A549 (cell line): ENCODE measurements around the gene SHQ1. TPM values are rescaled to one million over a fixed set of nuclear protein-coding genes. Genes with fewer than 3 reads are reported as not detected.

ENCODE experiments used
- ATAC-seq, 2 experiments: fragments of 200-7000 bp in 1 of 2; fragments of >200 bp in 1 of 2; cut with Nextera tagmentation in 1 of 2; cut with Tn5 transposase in 1 of 2; 3 replicates each; pipeline versions ENCODE4 v1.8.0 to v1.9.1; 2018 to 2020; ENCODE audit warnings: mild to moderate bottlenecking in 1 of 2, moderate library complexity in 1 of 2
- CTCF ChIA-PET: fragments of 300-600 bp; sonication (Branson Sonifier 250); formaldehyde crosslinking; extraction: SDS; loops from one replicate; lab custom pipeline; 2021; ENCODE audit warnings: antibody characterized with exemption, inconsistent platforms; lab: Yijun Ruan, JAX
- POLR2A ChIA-PET: fragments of 350-600 bp; formaldehyde crosslinking; extraction: SDS; loops from one replicate; lab custom pipeline; 2021; ENCODE audit warnings: antibody characterized with exemption, inconsistent platforms; lab: Yijun Ruan, JAX
- DNase-seq, 2 experiments: peaks; one replicate each; pipeline versions ENCODE4 v3.0.0 to v3.0.0-alpha.2; 2011 to 2016; ENCODE audit warnings: low read depth in 1 of 2, low spot score in 1 of 2
- FAIRE-seq: peaks from 2 replicates; lab custom pipeline; 2011; peaks lifted over from hg19 to GRCh38; lab: Jason Lieb, UNC
- H3K27ac ChIP-seq, 2 experiments: fragments of >200 bp; sonication (Bioruptor Twin); formaldehyde crosslinking; 3 replicates each; pipeline ENCODE4 v1.5.1; 2016 to 2017
- H3K4me1 ChIP-seq: fragments of >200 bp; sonication (Bioruptor Twin); formaldehyde crosslinking; 3 replicates; pipeline ENCODE4 v1.6.1; 2016
- H3K4me2 ChIP-seq: fragments of >200 bp; sonication (Bioruptor Twin); formaldehyde crosslinking; 3 replicates; pipeline ENCODE4 v1.6.1; 2016
- H3K4me3 ChIP-seq: fragments of >200 bp; sonication (Bioruptor Twin); formaldehyde crosslinking; 3 replicates; pipeline ENCODE4 v1.5.1; 2016
- H3K9me3 ChIP-seq: fragments of >200 bp; sonication (Bioruptor Twin); formaldehyde crosslinking; 3 replicates; pipeline ENCODE4 v1.6.1; 2016
- CBX8 ChIP-seq: fragments of 200-600 bp; sonication (generic); IDR thresholded peaks from 2 replicates; pipeline ENCODE4 v1.6.1; 2016
- CEBPB ChIP-seq, 2 experiments: fragments of >200 bp in 1 of 2; sonication (Bioruptor Twin) in 1 of 2; formaldehyde crosslinking in 1 of 2; IDR thresholded peaks; 2 replicates each; pipeline ENCODE4 v1.6.1; 2012 to 2016
- CHD4 ChIP-seq: fragments of 200-600 bp; sonication (generic); IDR thresholded peaks from 2 replicates; pipeline ENCODE4 v1.6.1; 2016; ENCODE audit warnings: antibody characterized with exemption, mild to moderate bottlenecking, borderline replicate concordance
- EHMT2 ChIP-seq: fragments of 200-600 bp; sonication (generic); IDR thresholded peaks from 2 replicates; pipeline ENCODE4 v1.6.1; 2016; ENCODE audit warnings: antibody characterized with exemption, low read depth, mild to moderate bottlenecking, moderate library complexity
- ESRRA ChIP-seq: fragments of 150-350 bp; IDR thresholded peaks from 2 replicates; pipeline ENCODE4 v1.6.1; 2014; ENCODE audit warnings: mild to moderate bottlenecking, low read length, borderline replicate concordance
- GATA3 ChIP-seq: IDR thresholded peaks from 2 replicates; pipeline ENCODE4 v1.6.1; 2012; ENCODE audit warnings: borderline replicate concordance
- HEYL ChIP-seq: fragments of 250-450 bp; sonication (Bioruptor Pico); IDR thresholded peaks from 2 replicates; pipeline ENCODE4 v1.8.0; 2021; ENCODE audit warnings: mild to moderate bottlenecking, moderate library complexity
- HOXB5 ChIP-seq: fragments of 250-450 bp; sonication (Bioruptor Pico); IDR thresholded peaks from 2 replicates; pipeline ENCODE4 v1.5.0; 2020; ENCODE audit warnings: mild to moderate bottlenecking, moderate library complexity
- KDM5A ChIP-seq: fragments of 200-600 bp; sonication (generic); IDR thresholded peaks from 2 replicates; pipeline ENCODE4 v1.6.1; 2016; ENCODE audit warnings: antibody characterized with exemption, mild to moderate bottlenecking
- MAFK ChIP-seq: fragments of 450-650 bp; IDR thresholded peaks from 2 replicates; pipeline ENCODE4 v1.6.1; 2014; ENCODE audit not compliant: partially characterized antibody
- NFE2L2 ChIP-seq: fragments of 150-350 bp; conservative IDR thresholded peaks from 2 replicates; pipeline ENCODE4 v1.6.1; 2014; ENCODE audit warnings: low read length
- RAD21 ChIP-seq, 2 experiments: fragments of >200 bp in 1 of 2; sonication (Bioruptor Twin) in 1 of 2; formaldehyde crosslinking in 1 of 2; IDR thresholded peaks in 1 of 2; conservative IDR thresholded peaks in 1 of 2; 2 replicates in 1 of 2; 3 replicates in 1 of 2; pipeline ENCODE4 v1.6.1; 2012 to 2018; ENCODE audit warnings: inconsistent platforms in 1 of 2
- RARB ChIP-seq: fragments of 250-450 bp; sonication (Bioruptor Pico); IDR thresholded peaks from 2 replicates; pipeline ENCODE4 v1.8.0; 2021; ENCODE audit warnings: mild to moderate bottlenecking, moderate library complexity
- RFX5 ChIP-seq: fragments of 450-650 bp; IDR thresholded peaks from 2 replicates; pipeline ENCODE4 v1.7.1; 2014; ENCODE audit warnings: antibody characterized with exemption, mild to moderate bottlenecking, moderate library complexity
- TFCP2L1 ChIP-seq: fragments of 250-450 bp; sonication (Bioruptor Pico); IDR thresholded peaks from 2 replicates; pipeline ENCODE4 v1.5.0; 2021; ENCODE audit warnings: mild to moderate bottlenecking
- TP53 ChIP-seq: fragments of 250-450 bp; sonication (Bioruptor Pico); IDR thresholded peaks from 2 replicates; pipeline ENCODE4 v1.5.0; 2021; ENCODE audit warnings: mild to moderate bottlenecking, moderate library complexity
- ZC3H11A ChIP-seq: fragments of 450-650 bp; IDR thresholded peaks from 2 replicates; pipeline ENCODE4 v1.6.1; 2014; ENCODE audit warnings: antibody characterized with exemption, mild to moderate bottlenecking
- ZSCAN20 ChIP-seq: fragments of 250-450 bp; sonication (Bioruptor Pico); IDR thresholded peaks from 2 replicates; pipeline ENCODE4 v1.8.0; 2022; ENCODE audit warnings: mild to moderate bottlenecking, moderate library complexity
- WGBS: methylation state at CpG from one replicate; pipeline ENCODE4 v1.1.6; 2017; ENCODE audit errors: missing lambda C conversion rate; 5-methylcytosine and 5-hydroxymethylcytosine counted together
- polyA plus RNA-seq, 4 experiments: library from polyadenylated mRNA; depleted of rRNA in 3 of 4; stranded (reverse); fragments of >200 nt; fragmentation: RNase III in 1 of 4; extraction: RNeasy Plus Mini Kit Qiagen cat#74134 plus additional on column Dnase treatment in 1 of 4; gene quantifications; 2 replicates in 3 of 4; 3 replicates in 1 of 4; pipeline ENCODE4 v1.2.3, GENCODE V29; 2011 to 2017
- TF ChIP-seq, protein P1 (sequence below): fragments of 200-600 bp; sonication (generic); IDR thresholded peaks from 2 replicates; pipeline ENCODE4 v1.6.1; 2016; ENCODE audit warnings: antibody characterized with exemption, mild to moderate bottlenecking, moderate library complexity
- TF ChIP-seq, protein P2 (sequence below): fragments of 150-350 bp; IDR thresholded peaks from 2 replicates; pipeline ENCODE4 v1.6.1; 2014; ENCODE audit warnings: low read depth, mild to moderate bottlenecking, low read length
- TF ChIP-seq, protein P3 (sequence below): IDR thresholded peaks from 2 replicates; pipeline ENCODE4 v1.6.1; 2012
- TF ChIP-seq, protein P4 (sequence below): IDR thresholded peaks from 2 replicates; pipeline ENCODE4 v1.6.1; 2012; ENCODE audit warnings: low read depth, borderline replicate concordance

SHQ1 gene
- polyA plus RNA-seq, 2 of the 4 experiments (the other 2 are of a cell fraction) = 18.0 to 22.2 TPM

DNA sequence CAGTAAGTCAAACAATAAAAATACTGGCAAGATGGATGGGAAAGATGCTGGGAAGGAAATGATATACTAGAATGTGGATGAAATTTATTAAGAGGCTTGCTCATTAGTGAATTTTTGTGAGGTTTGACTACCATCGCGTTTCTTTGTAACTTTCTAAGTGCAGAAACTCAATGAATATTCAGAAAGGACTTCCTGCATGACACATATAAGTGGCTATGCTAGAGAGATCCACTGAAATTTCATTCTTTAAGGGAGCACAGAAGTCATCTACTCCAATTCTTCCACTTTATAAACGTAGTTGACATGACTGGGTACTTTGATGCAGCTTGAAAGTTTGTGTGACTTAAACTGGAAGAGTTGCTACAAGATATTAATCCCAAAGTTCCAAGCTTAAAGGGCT is 88.0 kb downstream of the SHQ1 start:
- CTCF ChIA-PET = interaction anchor here (0.7 to 1.5 kb wide), 3 partner anchors 22 to 94 kb away, joined by 3 to 4 read pairs (median 4); no protein-coding TSS in a partner anchor
- no peak for ATAC-seq
- 81% methylated on average over 3 of the region's 3 CpGs for WGBS

DNA sequence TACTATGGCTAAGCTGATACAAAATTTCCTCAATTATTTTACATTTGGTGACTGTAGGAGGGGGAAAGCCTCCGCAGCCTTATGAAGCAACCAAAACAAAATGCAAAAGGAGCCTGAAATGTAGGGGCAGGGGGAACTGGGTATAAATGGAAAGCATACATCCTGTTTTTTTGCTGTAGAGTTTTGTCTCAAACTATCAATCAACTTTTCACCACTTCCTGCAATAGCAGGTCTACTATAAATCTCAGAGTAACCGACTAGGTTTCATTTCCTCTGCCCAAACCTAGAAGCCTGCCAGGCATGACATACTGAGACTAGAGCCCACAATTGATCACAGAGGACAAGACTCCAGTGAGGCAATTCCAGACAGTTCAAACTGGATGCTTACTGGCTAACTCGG is 91.3 kb downstream of the SHQ1 start:
- no peak overlapping the region for H3K4me3 ChIP-seq
- H3K27ac ChIP-seq = no peak overlapping the region
- WGBS = 86% methylated on average over 3 of the region's 3 CpGs
- DNase-seq (no peak), ATAC-seq (no peak), FAIRE-seq (no peak)
- CTCF ChIA-PET = no interaction called here
- no peak for TF ChIP-seq RARB (CRISPR knock-in tag)
- TF ChIP-seq GATA3 = no peak
- TF ChIP-seq, protein P1, sequence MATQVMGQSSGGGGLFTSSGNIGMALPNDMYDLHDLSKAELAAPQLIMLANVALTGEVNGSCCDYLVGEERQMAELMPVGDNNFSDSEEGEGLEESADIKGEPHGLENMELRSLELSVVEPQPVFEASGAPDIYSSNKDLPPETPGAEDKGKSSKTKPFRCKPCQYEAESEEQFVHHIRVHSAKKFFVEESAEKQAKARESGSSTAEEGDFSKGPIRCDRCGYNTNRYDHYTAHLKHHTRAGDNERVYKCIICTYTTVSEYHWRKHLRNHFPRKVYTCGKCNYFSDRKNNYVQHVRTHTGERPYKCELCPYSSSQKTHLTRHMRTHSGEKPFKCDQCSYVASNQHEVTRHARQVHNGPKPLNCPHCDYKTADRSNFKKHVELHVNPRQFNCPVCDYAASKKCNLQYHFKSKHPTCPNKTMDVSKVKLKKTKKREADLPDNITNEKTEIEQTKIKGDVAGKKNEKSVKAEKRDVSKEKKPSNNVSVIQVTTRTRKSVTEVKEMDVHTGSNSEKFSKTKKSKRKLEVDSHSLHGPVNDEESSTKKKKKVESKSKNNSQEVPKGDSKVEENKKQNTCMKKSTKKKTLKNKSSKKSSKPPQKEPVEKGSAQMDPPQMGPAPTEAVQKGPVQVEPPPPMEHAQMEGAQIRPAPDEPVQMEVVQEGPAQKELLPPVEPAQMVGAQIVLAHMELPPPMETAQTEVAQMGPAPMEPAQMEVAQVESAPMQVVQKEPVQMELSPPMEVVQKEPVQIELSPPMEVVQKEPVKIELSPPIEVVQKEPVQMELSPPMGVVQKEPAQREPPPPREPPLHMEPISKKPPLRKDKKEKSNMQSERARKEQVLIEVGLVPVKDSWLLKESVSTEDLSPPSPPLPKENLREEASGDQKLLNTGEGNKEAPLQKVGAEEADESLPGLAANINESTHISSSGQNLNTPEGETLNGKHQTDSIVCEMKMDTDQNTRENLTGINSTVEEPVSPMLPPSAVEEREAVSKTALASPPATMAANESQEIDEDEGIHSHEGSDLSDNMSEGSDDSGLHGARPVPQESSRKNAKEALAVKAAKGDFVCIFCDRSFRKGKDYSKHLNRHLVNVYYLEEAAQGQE = no peak
- TF ChIP-seq TP53 (CRISPR knock-in tag) = no peak
- TF ChIP-seq CBX8 = no peak
- H3K9me3 ChIP-seq = no peaks in the 10 kb centered on the region
- H3K4me1 ChIP-seq = peaks cover 6% of the 10 kb centered on the region; the same call in 1 of the 3 replicates
- no peak overlapping the region for H3K4me2 ChIP-seq
- POLR2A ChIA-PET = no interaction called here

More for the DNA sequence above, 88.0 kb downstream of the SHQ1 start:
- POLR2A ChIA-PET = interaction anchor here (0.6 kb wide), 1 partner anchor 16 kb away, joined by 4 read pairs; no protein-coding TSS in a partner anchor
- FAIRE-seq (no peak), DNase-seq (no peak)
- Histone ChIP-seq H3K9me3 (no peaks in the 10 kb centered on the region), H3K27ac (no peak overlapping the region), H3K4me2 (no peak overlapping the region)
- TF ChIP-seq HEYL (CRISPR knock-in tag) (no peak), CEBPB (IDR thresholded peaks at IDR 0.05) (no peak), ESRRA (no peak)
- TF ChIP-seq, all 56 proteins: peak for 0
- no peak overlapping the region for H3K4me3 ChIP-seq
- H3K4me1 ChIP-seq = no peaks in the 10 kb centered on the region

DNA sequence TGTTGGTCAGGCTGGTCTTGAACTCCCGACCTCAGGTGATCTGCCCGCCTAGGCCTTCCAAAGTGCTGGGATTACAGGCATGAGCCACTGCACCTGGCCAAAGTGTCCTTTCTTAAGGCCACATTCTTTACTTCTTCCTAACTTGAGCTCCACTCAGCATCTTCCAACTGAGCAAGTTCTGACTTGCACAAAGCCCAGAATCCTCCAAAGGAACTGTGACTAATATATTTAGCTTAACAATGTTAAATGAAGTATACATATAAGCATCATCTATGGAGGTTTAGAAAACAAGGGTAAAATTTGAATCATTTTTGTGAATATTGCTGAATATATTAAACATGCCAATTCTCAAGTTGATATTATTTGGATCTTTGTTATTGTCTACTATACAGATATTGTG is 93.7 kb downstream of the SHQ1 start:
- Histone ChIP-seq H3K4me1 (peaks cover 6% of the 10 kb centered on the region; the same call in 1 of the 3 replicates), H3K9me3 (no peaks in the 10 kb centered on the region), H3K4me2 (no peak overlapping the region), H3K4me3 (no peak overlapping the region), H3K27ac (no peak overlapping the region)
- no peak for ATAC-seq
- TF ChIP-seq TFCP2L1 (CRISPR knock-in tag) (no peak), CHD4 (no peak)
- no peak for FAIRE-seq
- CTCF ChIA-PET = no interaction called here
- WGBS = 100% methylated on average over 2 of the region's 2 CpGs
- POLR2A ChIA-PET = interaction anchor here (0.7 to 1.6 kb wide), 2 partner anchors 16 to 91 kb away, joined by 4 read pairs; no protein-coding TSS in a partner anchor
- no peak for DNase-seq

DNA sequence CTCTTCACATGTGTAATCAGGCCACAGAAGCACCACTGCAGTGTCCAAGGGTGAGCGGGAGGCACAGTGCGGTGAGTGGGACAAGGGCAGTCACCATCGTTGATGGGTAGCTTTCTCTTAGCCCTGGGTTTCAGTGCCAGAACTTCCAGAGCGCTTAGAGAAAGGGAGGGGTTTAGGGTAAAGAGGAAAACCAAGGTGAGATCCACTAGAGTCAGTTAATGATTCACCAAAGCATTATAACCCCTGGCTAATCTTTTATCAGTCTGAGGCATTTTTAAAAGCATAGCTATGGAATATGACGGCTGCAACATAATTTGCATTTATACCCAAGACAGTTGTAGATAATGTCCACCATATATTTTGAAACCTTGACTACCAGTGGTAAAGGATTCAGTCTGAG is 94.8 kb downstream of the SHQ1 start:
- no peak overlapping the region for H3K27ac ChIP-seq
- H3K4me1 ChIP-seq = peaks cover 6% of the 10 kb centered on the region; the same call in 1 of the 3 replicates
- H3K4me2 ChIP-seq = 0 out of 3 replicates have a peak overlapping the region, but pooled peaks have one; percentile 14
- DNase-seq = no peak
- WGBS = 77% methylated on average over 5 of the region's 5 CpGs
- H3K4me3 ChIP-seq = no peak overlapping the region
- no peaks in the 10 kb centered on the region for H3K9me3 ChIP-seq
- TF ChIP-seq EHMT2 (no peak), RAD21 (conservative IDR thresholded peaks at IDR 0.05 in 1 of 2, IDR thresholded peaks at IDR 0.05 in 1 of 2) (no peak), ZSCAN20 (CRISPR knock-in tag) (no peak), ZC3H11A (no peak), KDM5A (no peak), CHD4 (no peak), RFX5 (no peak), TFCP2L1 (CRISPR knock-in tag) (no peak), MAFK (no peak), HOXB5 (no peak), NFE2L2 (no peak), CEBPB (IDR thresholded peaks at IDR 0.05) (no peak)
- TF ChIP-seq, protein P2, sequence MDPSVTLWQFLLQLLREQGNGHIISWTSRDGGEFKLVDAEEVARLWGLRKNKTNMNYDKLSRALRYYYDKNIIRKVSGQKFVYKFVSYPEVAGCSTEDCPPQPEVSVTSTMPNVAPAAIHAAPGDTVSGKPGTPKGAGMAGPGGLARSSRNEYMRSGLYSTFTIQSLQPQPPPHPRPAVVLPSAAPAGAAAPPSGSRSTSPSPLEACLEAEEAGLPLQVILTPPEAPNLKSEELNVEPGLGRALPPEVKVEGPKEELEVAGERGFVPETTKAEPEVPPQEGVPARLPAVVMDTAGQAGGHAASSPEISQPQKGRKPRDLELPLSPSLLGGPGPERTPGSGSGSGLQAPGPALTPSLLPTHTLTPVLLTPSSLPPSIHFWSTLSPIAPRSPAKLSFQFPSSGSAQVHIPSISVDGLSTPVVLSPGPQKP = no peak
- TF ChIP-seq, protein P3, sequence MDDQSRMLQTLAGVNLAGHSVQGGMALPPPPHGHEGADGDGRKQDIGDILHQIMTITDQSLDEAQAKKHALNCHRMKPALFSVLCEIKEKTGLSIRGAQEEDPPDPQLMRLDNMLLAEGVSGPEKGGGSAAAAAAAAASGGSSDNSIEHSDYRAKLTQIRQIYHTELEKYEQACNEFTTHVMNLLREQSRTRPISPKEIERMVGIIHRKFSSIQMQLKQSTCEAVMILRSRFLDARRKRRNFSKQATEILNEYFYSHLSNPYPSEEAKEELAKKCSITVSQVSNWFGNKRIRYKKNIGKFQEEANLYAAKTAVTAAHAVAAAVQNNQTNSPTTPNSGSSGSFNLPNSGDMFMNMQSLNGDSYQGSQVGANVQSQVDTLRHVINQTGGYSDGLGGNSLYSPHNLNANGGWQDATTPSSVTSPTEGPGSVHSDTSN = no peak
- TF ChIP-seq, protein P4, sequence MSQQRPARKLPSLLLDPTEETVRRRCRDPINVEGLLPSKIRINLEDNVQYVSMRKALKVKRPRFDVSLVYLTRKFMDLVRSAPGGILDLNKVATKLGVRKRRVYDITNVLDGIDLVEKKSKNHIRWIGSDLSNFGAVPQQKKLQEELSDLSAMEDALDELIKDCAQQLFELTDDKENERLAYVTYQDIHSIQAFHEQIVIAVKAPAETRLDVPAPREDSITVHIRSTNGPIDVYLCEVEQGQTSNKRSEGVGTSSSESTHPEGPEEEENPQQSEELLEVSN = no peak
- POLR2A ChIA-PET = interaction anchor here (1.6 kb wide), 1 partner anchor 15 kb away, joined by 4 read pairs; no protein-coding TSS in a partner anchor
- no peak for FAIRE-seq
- CTCF ChIA-PET = interaction anchor here (0.5 kb wide), 1 partner anchor 54 kb away, joined by 3 read pairs; no protein-coding TSS in a partner anchor
- no peak for ATAC-seq
